ENCODE measurements around the gene NAB1. TPM values are rescaled to one million over a fixed set of nuclear protein-coding genes. Genes with fewer than 3 reads are reported as not detected.

Gene NAB1
- total RNA-seq, 1 experiment from 2014 or later: 31.8 TPM

DNA sequence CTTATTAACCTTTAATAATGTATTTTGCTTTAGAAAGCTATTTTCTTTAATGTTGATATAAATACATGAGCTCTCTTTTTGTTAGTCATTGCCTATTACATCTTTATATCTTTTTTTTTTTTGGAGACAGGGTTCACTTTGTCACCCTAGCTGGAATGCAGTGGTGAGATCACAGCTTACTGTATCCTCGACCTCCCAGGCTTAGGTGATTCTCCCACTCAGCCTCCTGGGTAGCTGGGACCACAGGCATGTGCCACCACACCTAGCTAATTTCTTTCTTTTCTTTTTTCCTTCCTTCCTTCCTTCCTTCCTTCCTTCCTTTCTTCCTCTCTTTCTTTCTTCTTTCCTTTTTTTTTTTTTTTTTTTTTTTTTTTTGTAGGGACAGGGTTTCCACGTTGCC is 15.4 kb downstream of the NAB1 start:
- no peak for DNase-seq (ENCODE audit: extremely low read depth, low read depth)

DNA sequence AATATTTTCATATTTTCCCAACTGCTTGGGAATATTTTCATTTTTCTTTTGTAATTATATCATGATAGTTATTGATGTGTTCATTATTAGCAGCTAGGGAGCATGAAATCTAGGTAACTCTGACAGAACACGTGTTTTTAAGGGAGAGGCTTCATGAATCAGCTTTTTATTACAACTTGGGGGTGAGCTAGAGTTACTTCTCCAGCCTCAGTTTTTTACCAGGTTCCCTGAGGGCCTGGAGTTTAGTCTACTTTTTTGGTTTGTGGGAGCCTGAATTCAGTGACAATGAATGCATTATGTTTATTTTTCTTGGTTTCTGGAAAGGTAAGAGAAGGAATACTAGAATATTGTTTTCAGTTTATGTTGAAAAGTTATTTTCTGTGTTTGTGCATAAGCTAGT is 18.0 kb downstream of the NAB1 start:
- DNase-seq (ENCODE audit: extremely low read depth, low read depth): no peak

DNA sequence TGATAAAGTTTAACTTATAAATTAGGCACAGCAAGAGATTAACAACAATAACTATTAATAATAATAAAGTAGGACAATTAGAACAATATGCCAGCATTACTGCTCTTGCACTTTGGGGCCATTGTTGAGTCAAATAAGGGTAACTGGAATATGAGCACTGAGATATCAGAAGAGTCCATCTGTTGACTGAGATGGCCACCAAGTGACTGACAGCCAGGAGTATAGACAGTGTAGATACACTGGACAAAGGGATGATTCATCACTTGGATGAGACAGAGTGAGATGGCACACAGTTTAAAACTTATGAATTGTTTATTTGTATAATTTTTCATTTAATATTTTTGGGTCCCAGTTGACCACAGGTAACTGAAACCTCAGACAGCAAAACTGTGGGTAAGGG is 20.0 kb downstream of the NAB1 start:
- DNase-seq (ENCODE audit: extremely low read depth, low read depth): no peak

DNA sequence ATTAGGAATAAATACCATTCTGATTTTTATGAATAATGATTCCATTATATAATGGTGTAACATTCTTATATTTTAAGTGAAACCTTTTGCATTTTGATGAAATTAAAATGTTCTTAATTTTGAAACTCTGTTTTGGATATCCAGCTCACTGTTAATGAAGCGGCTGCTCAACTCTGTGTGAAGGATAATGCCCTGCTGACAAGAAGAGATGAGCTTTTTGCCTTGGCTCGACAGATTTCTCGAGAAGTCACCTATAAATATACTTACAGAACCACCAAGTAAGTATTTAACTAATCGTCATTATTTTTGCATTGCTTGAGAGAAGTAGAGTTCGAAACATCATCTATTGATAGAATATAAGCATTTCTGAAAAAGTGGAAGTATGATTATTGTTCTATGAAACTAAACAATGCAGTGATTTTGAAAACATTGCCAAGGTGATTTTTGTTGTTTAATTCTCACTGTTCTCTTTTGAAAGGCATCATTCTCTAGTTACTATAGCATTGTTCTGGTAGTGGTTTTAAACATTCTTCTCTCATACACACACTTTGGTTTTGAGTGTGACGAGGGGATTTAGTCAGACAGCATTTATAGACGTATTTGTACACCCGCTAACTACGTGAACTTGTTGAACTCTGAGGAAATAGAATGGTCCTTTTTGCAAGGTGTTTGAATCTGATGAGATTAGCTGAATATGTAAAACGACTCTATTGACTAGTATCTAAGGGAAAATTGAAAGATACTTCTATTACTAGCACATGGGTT is 21.5 kb downstream of the NAB1 start:
- no peak for DNase-seq (ENCODE audit: extremely low read depth, low read depth)

DNA sequence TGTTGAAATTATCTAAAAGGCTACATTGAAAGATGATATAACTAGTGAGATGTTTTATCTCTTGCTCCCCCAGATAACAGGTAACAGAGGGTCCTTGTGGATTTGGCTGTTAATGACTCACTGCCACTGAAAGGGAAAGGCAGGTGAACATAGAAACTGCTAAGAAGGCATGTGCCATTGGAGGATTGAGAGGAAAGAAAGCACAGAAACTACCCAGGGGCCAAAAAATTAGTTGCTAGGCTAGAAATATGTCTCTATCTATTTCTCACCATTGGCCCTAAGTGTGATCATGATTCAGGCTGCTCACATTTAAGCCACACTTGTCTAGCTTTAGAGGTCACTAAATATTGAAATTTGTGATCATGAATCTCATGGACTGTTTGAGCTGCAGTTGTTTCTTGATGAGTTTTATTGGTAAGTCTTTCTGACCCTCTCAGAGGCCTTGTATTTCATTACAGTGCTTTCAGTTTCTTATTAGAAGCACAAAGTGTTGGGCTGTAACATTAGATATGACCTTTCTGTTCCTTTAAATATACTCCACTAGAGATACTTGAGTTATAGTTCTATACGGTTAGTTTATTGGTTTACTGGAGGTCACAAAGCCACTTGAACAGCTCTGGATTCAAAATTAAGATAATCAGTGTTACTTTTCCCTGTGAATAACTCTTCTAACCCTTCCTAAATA is 26.2 kb downstream of the NAB1 start:
- no peak for DNase-seq (ENCODE audit: extremely low read depth, low read depth)

DNA sequence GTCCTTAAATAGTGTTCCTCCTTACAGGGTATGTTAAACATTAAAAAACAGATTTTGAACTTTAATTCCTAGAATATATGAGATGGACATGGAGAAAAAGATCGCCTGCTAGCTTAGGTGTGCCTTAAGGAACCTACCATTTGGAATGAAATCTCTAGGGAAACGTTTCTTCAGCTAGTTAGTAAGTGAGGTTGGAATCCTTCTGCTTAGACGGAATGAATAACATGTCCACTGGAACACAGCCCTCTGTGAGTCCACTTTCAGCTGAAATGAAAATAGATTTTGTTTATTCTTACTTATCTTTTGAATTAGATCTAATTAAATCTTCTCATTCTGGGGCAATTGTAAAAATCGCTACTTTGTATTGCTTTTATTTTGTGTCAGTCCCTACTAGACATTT is 28.4 kb downstream of the NAB1 start:
- DNase-seq (ENCODE audit: extremely low read depth, low read depth): no peak

DNA sequence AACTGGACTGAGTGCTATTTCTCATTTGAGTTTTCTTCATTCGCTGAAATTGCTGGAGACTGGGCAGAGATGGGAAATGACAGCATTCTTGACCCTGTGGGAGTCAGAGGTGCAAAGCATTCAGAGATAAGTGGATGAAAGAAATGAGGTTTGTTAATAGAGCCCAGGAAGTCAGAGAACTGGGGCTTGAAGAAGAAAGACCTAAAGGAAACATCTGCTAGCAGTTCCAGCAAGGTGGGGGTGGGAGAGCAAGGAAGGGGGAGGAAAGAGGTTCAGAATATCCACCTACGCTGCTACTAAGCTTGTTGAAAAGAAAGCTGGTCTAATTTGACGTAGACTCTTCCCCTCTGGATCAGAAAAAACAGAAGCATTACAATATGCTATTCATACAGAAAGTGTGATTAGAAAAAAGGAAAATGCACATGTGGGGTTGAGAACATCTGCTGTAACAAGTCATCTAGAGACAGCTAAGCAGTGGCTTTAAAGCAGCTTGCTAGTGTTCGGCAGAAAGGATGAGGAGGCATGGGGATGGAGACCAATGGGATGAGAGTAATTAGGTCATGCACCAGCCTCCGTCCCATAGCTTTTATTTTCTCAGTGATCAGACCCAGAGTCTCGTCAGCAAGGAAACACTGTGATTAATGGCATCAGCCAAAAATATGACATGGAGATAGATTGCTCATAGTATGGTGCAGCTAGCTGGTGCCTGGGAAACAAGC is 29.7 kb downstream of the NAB1 start:
- no peak for DNase-seq (ENCODE audit: extremely low read depth, low read depth)

DNA sequence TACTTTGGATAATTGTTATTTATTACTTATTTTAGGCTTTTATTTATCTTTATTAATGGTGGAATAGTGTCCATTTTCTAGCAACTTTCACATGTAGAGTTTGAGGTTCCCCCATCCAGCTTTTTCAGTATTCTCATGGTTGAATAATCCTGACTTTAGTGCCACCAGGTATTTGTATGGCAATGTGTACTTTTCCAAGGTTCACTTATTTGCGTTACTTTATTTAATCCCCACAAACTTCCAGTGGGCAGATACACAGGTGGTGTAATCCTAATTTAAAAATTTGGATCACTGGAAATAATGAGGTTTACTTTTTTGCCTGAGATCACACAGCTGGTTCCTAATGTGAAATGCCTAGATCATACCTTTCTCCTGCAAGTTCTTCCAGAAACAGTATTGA is 30.5 kb downstream of the NAB1 start:
- DNase-seq (ENCODE audit: extremely low read depth, low read depth): no peak

DNA sequence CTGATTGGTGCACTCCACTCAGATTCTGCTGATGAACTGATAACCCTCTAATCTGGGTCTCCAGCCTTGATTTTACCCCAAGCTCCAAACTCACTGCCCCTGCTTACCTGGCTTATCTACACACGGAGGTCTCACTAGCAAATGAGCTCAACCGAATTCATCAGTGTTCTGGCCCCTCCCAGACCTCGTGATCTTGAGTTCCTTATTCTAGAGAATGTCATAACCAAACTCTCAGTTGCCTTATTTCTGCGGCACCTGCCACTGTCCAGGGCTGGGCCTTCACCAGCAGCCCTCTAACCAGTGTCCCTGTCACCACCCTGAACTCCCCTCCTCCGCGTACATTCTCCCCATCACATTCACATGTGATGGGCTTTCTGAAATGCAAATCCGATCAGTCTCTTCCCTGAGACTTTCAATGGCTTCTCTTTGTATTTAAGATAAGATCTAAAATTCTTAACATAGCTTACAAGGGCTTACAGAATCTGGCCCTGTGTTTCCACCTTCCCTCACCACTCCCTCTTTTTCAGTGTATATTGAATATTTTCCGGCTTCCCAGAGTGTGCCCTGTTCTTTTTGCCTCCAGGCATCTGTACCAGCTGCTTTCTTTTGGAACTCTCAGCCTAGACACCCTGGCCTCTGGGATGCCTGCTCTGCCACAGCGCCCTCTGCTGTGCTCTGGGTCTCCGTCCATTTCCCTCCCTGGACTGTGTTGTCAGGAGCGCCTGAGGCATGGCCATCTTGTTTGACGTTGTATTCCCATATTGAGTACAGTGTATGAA is 31.1 kb downstream of the NAB1 start:
- DNase-seq (ENCODE audit: extremely low read depth, low read depth): peak; percentile 94

DNA sequence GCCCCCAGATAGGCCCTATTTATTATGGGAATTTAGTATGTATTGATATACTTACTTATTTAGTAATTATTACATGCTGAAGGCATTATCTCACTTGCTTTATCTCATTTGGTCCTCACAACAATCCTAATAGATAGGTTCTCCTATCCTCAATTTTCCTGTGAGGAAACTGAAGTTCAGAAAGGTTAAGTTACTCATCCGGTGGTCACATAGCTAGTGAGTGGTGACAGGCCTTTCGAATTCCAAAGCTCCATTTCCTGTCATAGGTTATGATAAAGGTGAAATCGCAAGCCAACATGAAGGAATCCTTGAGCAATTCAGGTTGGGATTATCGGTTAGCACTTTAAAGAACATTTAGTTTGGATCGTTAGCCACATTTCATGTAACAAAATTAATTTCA is 33.3 kb downstream of the NAB1 start:
- peak; percentile 7 for DNase-seq (ENCODE audit: extremely low read depth, low read depth)

DNA sequence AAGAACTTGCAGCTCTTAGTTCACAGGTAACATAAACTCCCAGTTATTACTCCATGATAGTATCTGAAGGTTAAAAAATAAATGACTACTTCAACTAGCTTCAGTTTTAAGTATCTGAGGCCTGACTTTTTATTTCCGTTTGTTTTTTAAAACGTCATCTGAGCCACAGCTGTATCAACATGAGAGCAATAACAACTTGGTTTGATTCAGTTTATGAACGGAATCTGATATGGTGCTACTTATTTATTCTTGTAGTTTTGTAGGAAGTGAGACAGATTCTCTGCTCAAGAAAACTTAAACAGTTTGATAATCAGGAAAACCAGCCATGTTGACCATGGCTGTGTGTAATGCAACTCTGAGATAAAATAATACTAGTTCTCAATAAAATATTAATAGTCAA is 34.9 kb downstream of the NAB1 start:
- DNase-seq (ENCODE audit: extremely low read depth, low read depth): no peak

DNA sequence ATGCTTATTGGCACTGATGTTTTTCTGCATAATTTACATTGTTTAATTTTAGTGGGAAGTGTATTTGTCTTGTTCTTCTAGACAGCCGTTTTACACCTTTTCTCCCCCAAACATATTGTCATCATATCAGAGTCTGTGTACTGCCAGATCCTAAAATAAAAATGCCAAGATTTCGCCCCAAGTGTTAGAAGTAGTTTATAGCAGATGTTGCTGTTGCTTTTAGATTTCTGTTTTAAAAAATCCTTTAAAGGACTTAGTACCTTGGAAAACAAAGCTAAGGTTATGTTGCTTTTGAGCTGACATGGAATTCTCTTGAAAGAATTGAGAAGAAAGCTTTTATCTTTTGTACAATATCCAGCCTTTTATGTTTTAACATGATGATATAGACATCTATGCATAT is 36.0 kb downstream of the NAB1 start:
- DNase-seq (ENCODE audit: extremely low read depth, low read depth): no peak

DNA sequence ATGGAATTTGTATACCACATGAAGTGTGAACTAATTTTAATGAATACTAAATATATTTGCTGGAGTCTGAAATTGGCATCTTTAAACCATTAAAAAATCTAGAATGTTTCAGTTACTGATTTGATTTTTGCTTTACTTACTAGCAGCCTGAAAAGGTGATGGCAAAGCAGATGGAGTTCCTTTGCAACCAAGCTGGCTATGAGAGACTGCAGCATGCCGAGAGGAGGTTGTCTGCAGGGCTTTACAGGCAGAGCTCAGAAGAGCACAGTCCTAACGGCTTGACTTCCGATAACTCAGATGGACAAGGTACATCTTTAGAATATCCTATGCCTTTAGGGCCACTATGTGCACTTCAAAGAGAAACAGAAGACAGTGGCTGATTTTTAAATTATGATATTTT is 36.5 kb downstream of the NAB1 start:
- DNase-seq (ENCODE audit: extremely low read depth, low read depth): no peak

DNA sequence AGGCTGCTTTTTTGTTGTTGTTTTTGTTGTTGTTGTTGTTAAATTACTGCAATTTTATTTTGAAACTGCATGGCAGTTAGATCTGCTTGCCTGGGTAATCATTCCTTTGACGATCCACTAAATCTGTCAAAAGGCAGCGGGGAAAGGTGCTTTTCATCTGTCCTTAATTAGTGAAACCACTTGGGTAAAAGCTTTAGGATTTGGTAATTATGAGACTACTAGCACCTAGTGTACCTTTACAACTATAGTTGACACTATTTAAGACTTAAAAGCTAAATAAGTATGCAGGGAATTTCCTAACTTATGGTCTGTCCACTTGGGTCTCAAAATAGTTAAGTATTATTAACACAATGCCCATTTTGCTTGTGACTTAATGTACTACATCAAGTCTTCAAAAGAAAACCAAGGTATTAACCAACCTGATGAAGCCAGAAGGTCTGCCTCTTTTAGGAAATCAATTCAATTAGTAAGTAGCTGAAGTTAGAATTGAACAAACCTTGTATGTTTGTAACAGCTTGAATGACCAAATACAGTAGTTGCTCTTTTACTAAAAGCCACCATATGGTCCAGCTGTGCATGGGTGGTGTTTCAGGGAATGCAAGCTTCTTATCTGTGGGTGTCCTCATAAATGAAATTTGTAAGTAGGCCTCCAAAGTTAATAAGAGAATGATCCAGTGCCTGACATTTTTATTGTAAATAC is 44.8 kb downstream of the NAB1 start:
- no peak for DNase-seq (ENCODE audit: extremely low read depth, low read depth)

DNA sequence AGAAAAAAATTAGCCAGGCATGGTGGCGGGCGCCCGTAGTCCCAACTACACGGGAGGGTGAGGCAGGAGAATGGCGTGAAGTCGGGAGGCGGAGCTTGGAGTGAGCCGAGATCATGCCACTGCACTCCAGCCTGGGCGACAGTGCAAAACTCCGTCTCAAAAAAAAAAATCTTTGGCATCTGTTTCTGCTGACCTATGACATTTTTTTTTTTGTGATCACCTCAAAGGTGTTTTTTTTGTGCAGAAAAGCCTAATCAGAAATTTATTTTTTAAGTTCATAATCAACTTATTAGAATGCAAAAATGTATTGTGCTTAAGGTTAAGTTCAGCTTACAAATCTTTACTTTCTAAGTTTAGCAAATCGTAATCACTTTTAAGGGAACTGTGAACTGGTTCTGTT is 45.6 kb downstream of the NAB1 start:
- no peak for DNase-seq (ENCODE audit: extremely low read depth, low read depth)

DNA sequence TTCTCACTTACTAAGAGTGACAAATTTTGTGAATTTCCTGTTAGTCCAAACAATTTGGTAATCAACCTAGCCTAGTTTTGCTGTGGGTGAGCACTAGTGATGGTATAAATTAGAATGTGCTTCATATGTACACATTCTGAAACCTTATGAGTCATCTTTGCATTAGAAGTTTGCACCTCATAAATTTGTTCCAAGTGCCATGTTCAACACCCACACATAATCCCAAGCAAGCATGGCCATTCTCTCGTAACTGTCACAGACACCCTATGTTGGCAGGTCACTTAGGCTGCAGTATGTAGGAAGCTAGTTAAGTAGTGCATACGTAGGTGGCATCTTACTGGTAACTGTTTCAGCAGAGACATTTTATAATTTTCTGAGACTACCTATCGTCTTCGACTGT is 46.9 kb downstream of the NAB1 start:
- no peak for DNase-seq (ENCODE audit: extremely low read depth, low read depth)

DNA sequence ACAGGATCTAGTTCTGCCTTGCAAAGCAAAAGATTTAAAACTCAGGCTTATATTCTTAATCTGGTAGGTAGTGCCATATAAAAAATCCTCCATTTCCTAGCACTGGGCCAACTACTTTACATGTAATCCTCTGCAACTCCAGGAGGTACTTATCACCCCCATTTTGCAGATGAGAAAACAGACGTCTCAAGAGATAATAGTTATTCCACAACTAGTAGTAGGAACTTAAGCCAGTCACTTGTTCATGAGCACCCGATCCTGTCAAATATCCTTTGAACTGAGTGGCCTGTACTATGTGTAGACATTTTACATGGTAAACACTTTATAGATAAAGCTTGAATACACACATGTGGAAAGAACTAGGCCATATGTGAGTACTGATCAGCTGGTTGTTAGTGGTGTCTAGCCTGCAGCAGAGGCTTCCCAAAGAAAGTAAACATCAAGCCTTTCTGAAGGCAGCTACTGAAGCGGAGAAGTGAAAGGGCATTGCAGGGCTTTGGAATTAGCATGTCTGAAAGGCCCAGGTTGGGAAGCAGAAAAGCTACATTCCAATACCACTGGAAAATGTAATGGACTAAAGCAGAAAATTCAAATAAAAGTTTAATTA is 48.0 kb downstream of the NAB1 start:
- no peak for DNase-seq (ENCODE audit: extremely low read depth, low read depth)

DNA sequence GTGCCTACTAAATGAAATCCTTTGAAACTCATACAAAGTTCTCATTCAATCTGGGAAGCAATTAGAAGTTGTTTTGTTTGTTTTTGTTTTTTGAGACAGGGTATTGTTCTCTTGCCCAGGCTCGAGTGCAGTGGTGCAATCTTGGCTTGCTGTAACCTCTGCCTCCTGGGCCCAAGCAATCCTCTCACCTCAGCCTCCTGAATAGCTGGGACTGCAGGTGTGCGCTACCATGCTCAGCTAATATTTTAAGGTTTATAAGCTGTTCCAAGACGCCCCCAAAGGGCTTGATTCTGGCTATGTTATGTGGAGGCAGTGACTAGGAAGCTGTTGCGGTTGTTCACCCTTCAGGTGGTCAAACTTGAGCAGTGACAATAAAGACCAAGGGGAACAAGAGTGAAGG is 48.5 kb downstream of the NAB1 start:
- DNase-seq (ENCODE audit: extremely low read depth, low read depth): no peak

DNA sequence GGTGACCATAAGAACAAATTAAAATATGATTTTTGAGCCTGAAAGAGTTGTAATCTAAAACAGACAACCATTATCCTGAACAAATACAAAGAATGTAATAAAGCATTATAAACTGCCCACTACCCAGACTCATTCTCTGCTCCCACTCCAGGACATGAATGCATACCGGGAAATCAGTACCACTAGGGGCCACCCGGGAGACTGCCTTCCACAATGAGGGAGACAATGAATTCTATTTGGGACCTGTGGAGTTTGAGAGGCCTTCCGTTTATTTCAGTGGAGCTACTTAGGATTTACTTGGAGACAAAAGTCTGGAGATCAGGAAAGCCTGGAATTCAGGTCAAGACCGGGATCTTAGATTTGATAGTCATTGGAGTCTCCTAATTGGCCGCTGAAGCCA is 50.0 kb downstream of the NAB1 start:
- no peak for DNase-seq (ENCODE audit: extremely low read depth, low read depth)

DNA sequence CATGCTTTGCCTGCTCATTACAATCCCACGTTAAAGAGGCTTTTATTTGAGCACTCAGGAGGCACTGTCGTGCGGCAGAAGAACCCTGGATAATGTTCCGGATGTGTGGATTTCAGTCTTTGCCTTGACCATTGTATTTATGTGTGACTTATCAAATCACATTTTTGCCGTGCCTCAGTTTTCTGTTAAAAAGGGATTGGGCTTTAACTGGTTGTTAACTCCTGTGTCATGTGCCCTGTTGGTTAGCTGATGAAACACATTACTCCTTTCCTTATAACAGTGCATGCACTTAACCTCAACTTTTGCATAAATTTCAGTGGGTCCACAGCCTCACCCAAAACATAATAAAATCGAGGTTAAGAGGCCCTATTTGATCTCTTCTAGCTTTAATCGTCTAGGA is 52.7 kb downstream of the NAB1 start:
- DNase-seq (ENCODE audit: extremely low read depth, low read depth): no peak

All from NCI-H460 (cell line).